NCI-H748 (cell line): ENCODE measurements around the gene KIAA0319L.
"Not testable (repeated sequence)": the region's sequence is repeated elsewhere in the genome, so short reads cannot be mapped to it uniquely, and the experiment has no call there.

ENCODE experiments used
- DNase-seq: peaks from one replicate; lab custom pipeline; 2025; ENCODE audit not compliant: unreplicated experiment; lab: John Stamatoyannopoulos, UW

KIAA0319L gene

GRCh38 chr1:35585281-35585680, 28.1 kb upstream of the KIAA0319L start:
- no peak for DNase-seq

- DNase-seq, result not testable (repeated sequence)
Measured at GRCh38 chr1:35581621-35582020, 24.4 kb upstream of the KIAA0319L start.

GRCh38 chr1:35580949-35581388, 23.8 kb upstream of the KIAA0319L start:
- no peak for DNase-seq

- no peak for DNase-seq
Measured at GRCh38 chr1:35577071-35577998, 20.1 kb upstream of the KIAA0319L start.

- DNase-seq, result not testable (repeated sequence)
Measured at GRCh38 chr1:35576766-35577070, 19.5 kb upstream of the KIAA0319L start.

GRCh38 chr1:35576061-35576765, 19.0 kb upstream of the KIAA0319L start:
- DNase-seq, result no peak

GRCh38 chr1:35575416-35575958, 18.3 kb upstream of the KIAA0319L start:
- no peak for DNase-seq

- DNase-seq, result no peak
Measured at GRCh38 chr1:35574655-35575415, 17.6 kb upstream of the KIAA0319L start.

- DNase-seq, result no peak
Measured at GRCh38 chr1:35574125-35574654, 17.0 kb upstream of the KIAA0319L start.

GRCh38 chr1:35573198-35574124, 16.3 kb upstream of the KIAA0319L start, which contains the start of gene TFAP2E:
TSS of gene TFAP2E (plus strand) at chr1:35573314. CDS start at chr1:35573578, 264 bp downstream.
- DNase-seq, result peak; percentile 47

- no peak for DNase-seq
Measured at GRCh38 chr1:35572296-35572695, 15.1 kb upstream of the KIAA0319L start.

GRCh38 chr1:35571263-35571662, 14.1 kb upstream of the KIAA0319L start:
- no peak for DNase-seq

GRCh38 chr1:35570589-35571137, 13.5 kb upstream of the KIAA0319L start:
- no peak for DNase-seq

- no peak for DNase-seq
Measured at GRCh38 chr1:35569936-35570335, 12.7 kb upstream of the KIAA0319L start.

- DNase-seq, result peak; percentile 53
Measured at GRCh38 chr1:35568975-35569395, 11.8 kb upstream of the KIAA0319L start.

- no peak for DNase-seq
Measured at GRCh38 chr1:35567947-35568558, 10.8 kb upstream of the KIAA0319L start.

GRCh38 chr1:35565742-35566133, 8.5 kb upstream of the KIAA0319L start:
- DNase-seq, result no peak

GRCh38 chr1:35564884-35565741, 7.9 kb upstream of the KIAA0319L start:
- no peak for DNase-seq
